ENCODE results near the gene GSX2. TPM values are rescaled to one million over a fixed set of nuclear protein-coding genes. Genes with fewer than 3 reads are reported as not detected.
A peak's percentile ranks its signal among the peaks of the same experiment; 100 is the strongest.

Gene GSX2
- total and polyA plus RNA-seq, 2 of the 8 experiments (the other 6 are each of a cell fraction or from before 2014, with no cell fraction given) = not detected

- no peak overlapping the region for H3K23ac ChIP-seq (ENCODE audit: insufficient read length)
- CTCF ChIA-PET (ENCODE audit: partially characterized antibody) = no interaction called here
- H3K4me2 ChIP-seq (ENCODE audit: insufficient read depth in 1 of 2, low read depth in 2 of 2, low read length in 2 of 2) = peak overlapping the region; percentile 58 to 79
- H3K9ac ChIP-seq (replicated peaks in 1 of 4; ENCODE audit: extremely low read depth in 1 of 4, low read depth in 3 of 4, low read length in 3 of 4) = no peak overlapping the region
- FAIRE-seq (no peak), DNase-seq (ENCODE audit: low read depth in 1 of 2, low spot score in 2 of 2) (peak in 1 of 2 experiments; percentile 70)
- no peak overlapping the region for H3K4ac ChIP-seq (replicated peaks; ENCODE audit: insufficient read length, low read depth, low read length)
- POLR2A ChIA-PET (ENCODE audit: partially characterized antibody) = no interaction called here
- H3K4me3 ChIP-seq (ENCODE audit: extremely low read depth in 1 of 4, insufficient read depth in 2 of 4, low read depth in 3 of 4, low read length in 4 of 4) = peak overlapping the region; percentile 11 to 56 (median 19); a peak in 3 of 8 replicates
- no peak overlapping the region; the same call in 1 of the 2 replicates for H2AFZ ChIP-seq (ENCODE audit: low read length)
- H4K5ac ChIP-seq (ENCODE audit: insufficient read length, low read depth, low read length) = no peak overlapping the region
- 2% methylated on average over 43 of the region's 50 CpGs; no CpG with 5 or more reads in 1 of the 2 experiments for WGBS, 2 experiments (ENCODE audit: extremely low coverage in 1 of 2, insufficient coverage in 1 of 2, insufficient read length in 1 of 2, insufficient replicate concordance in 2 of 2, low coverage in 1 of 2, low lambda C conversion rate in 2 of 2, missing lambda C conversion rate in 1 of 2)
- peaks cover 5% of the 10 kb centered on the region; the same call in 1 of the 2 replicates for H3K23me2 ChIP-seq (ENCODE audit: low read depth, low read length)
- H3K4me1 ChIP-seq (replicated peaks in 1 of 4; ENCODE audit: control insufficient read depth in 3 of 4, insufficient read depth in 4 of 4, low read length in 3 of 4) = peaks cover 14 to 57% (median 25%) of the 10 kb centered on the region in 4 experiments
- no peak overlapping the region for H3K27ac ChIP-seq (ENCODE audit: low read depth, low read length)
- no peak overlapping the region for H2AK5ac ChIP-seq (ENCODE audit: low read depth, low read length)
- H4K20me1 ChIP-seq (replicated peaks in 1 of 2; ENCODE audit: control insufficient read depth in 1 of 2, insufficient read depth in 2 of 2, low read length in 2 of 2) = peaks cover 0 to 4% of the 10 kb centered on the region in 2 experiments
- H3K9me3 ChIP-seq (ENCODE audit: insufficient read depth in 2 of 2, low read depth in 1 of 2, low read length in 1 of 2) = no peaks in the 10 kb centered on the region
- peaks cover 0 to 7% (median 0%) of the 10 kb centered on the region in 4 experiments; a peak in 1 of 8 replicates for H3K36me3 ChIP-seq (ENCODE audit: control insufficient read depth in 2 of 4, insufficient read depth in 4 of 4, low read length in 3 of 4)
- H2BK20ac ChIP-seq (ENCODE audit: low read length) = no peak overlapping the region; the same call in 1 of the 2 replicates
- no peak overlapping the region for H2BK120ac ChIP-seq (replicated peaks; ENCODE audit: low read depth, low read length)
- H4K91ac ChIP-seq (replicated peaks; ENCODE audit: insufficient read length, low read length) = no peak overlapping the region
- no peaks in the 10 kb centered on the region for H3K79me2 ChIP-seq (ENCODE audit: control insufficient read depth in 1 of 2, insufficient read depth in 2 of 2, low read length in 2 of 2)
- H3K27me3 ChIP-seq (replicated peaks in 1 of 4; ENCODE audit: control insufficient read depth in 3 of 4, extremely low read depth in 1 of 4, insufficient read depth in 3 of 4, low read length in 3 of 4) = peaks cover 88 to 100% (median 98%) of the 10 kb centered on the region in 4 experiments
- H2BK12ac ChIP-seq (ENCODE audit: low read depth, low read length) = peak overlapping the region; percentile 39; the same call in 1 of the 2 replicates
- H3K79me1 ChIP-seq (ENCODE audit: low read depth, low read length) = no peaks in the 10 kb centered on the region
- H3K18ac ChIP-seq (ENCODE audit: extremely low read depth, low read length) = 0 out of 2 replicates have a peak overlapping the region, but pooled peaks have one; percentile 79
- no peak overlapping the region for H3K56ac ChIP-seq (replicated peaks; ENCODE audit: insufficient read length, low read depth, low read length)
- no peak overlapping the region for H2BK5ac ChIP-seq (ENCODE audit: low read depth, low read length)
- H4K8ac ChIP-seq (ENCODE audit: extremely low read depth, insufficient read depth, low read length) = no peak overlapping the region; the same call in 1 of the 2 replicates
- no peak overlapping the region for H2BK15ac ChIP-seq (ENCODE audit: low read length)
- no peak overlapping the region for H3K14ac ChIP-seq (ENCODE audit: insufficient read length)
- TF ChIP-seq MAX (IDR thresholded peaks at IDR 0.05) = peak; percentile 64
- no peak for TF ChIP-seq EP300 (IDR thresholded peaks at IDR 0.05; ENCODE audit: borderline replicate concordance in 1 of 2, low read depth in 2 of 2, low read length in 2 of 2)
- TF ChIP-seq ASH2L (IDR thresholded peaks at IDR 0.05; ENCODE audit: low read length) = peak; percentile 1
- peak; percentile 92 for TF ChIP-seq RNF2 (IDR thresholded peaks at IDR 0.05; ENCODE audit: borderline replicate concordance, low read depth, low read length, missing control alignments, poor library complexity, severe bottlenecking)
- TF ChIP-seq SUZ12 (IDR thresholded peaks at IDR 0.05; ENCODE audit: low read length) = peak; percentile 97
- TF ChIP-seq EZH2 (IDR thresholded peaks at IDR 0.05; ENCODE audit: low read depth, low read length, severe bottlenecking) = peak; percentile 95
- no peak for TF ChIP-seq PHF8 (conservative IDR thresholded peaks at IDR 0.05; ENCODE audit: low read depth, low read length)
- TF ChIP-seq E2F6 (IDR thresholded peaks at IDR 0.05) = peak; percentile 64
- peak; percentile 87; the same call in 1 of the 2 replicates for TF ChIP-seq CBX8 (IDR thresholded peaks at IDR 0.05; ENCODE audit: borderline replicate concordance, low read depth, low read length)
Measured at GRCh38 chr4:54101190-54102041, 1.5 kb downstream of the GSX2 start.

Measured in H1 (cell line).